Measurements from ENCODE around the gene GTF2H4.
A peak's percentile ranks its signal among the peaks of the same experiment; 100 is the strongest.

The GTF2H4 gene

DNA sequence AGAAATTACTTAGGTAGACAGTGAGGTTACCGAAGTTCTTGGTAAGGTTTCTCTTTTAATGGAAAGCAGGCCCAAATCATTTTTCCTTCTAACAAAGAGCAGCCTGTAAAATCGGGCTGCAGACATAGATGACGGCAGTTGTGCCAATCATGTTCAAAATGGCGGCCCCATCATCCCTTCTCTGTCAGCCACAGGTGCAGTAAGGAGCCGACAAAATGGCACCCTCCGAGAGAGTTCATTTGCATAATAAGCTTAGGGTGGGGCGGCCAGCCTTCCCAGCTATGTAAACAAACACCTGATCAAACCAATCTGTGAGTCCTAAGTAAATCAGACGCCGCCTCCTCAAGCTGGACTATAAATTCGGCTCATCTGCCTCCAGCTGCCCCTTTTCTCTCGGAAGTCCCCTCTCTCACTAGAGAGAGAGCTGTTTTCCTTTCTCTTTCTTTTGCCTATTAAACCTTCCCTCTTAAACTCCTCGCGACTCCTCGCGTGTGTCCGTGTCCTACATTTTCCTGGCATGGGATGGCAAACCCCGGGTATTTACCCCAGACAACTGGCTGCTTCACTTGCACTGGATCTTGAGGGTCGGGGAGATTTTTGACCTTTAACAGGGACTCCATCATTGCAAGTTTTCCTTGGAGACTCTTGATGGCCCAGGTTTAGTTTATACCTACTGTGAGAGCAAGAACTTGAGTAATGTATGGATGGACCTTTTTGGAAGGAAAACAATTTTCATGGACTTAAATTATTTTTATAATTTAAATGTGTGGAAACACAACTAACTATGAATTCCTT is 32.6 kb upstream of the GTF2H4 start:
- Histone ChIP-seq H3K4me1 (ENCODE audit: control insufficient read depth, insufficient read depth, low read length) (peaks cover 32% of the 10 kb centered on the region), H3K9me3 (ENCODE audit: control insufficient read depth, low read length) (peaks cover 30% of the 10 kb centered on the region), H3K36me3 (ENCODE audit: control insufficient read depth, insufficient read depth, low read length, severe bottlenecking) (no peaks in the 10 kb centered on the region), H3K27me3 (replicated peaks; ENCODE audit: control insufficient read depth, insufficient read depth, low read length) (no peaks in the 10 kb centered on the region), H3K4me3 (ENCODE audit: low read length) (no peak overlapping the region), H3K9ac (ENCODE audit: low read length) (no peak overlapping the region)
- no peak for DNase-seq (ENCODE audit: low read depth)

DNA sequence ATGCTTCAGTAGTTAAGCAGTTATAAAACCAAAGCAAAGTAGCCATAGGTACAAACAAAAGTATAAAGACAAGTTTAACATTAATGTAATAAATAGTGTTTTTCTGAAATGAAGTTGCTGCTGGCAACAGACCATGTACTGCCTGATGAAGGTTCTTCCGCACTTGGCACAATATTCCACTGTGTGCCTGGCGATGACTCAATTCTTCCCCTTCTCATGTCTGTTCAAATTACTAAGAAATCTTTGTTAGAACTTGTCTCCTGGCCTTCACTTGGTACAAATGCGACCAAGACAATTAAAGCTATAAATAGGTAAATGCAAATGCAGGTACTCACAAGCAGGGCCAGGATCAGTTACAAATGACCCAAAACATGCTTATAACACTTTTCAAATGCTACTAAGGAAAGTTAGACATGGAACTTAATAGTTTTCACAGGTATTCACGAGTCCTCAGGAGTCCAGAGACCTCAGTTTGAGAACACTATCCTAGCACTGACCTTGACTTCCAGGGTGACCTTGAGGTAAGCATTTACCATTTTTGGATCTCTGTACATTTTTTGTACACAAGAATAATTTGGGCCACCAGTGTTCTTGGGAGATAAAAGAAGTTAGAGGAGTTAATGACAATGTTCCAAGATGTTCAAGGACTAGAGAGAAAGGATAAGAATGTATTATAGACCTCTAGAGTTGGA is 31.8 kb upstream of the GTF2H4 start:
- Histone ChIP-seq H3K27me3 (replicated peaks; ENCODE audit: control insufficient read depth, insufficient read depth, low read length) (no peaks in the 10 kb centered on the region), H3K4me1 (ENCODE audit: control insufficient read depth, insufficient read depth, low read length) (peaks cover 32% of the 10 kb centered on the region), H3K9me3 (ENCODE audit: control insufficient read depth, low read length) (peaks cover 23% of the 10 kb centered on the region), H3K4me3 (ENCODE audit: low read length) (no peak overlapping the region), H3K9ac (ENCODE audit: low read length) (no peak overlapping the region), H3K36me3 (ENCODE audit: control insufficient read depth, insufficient read depth, low read length, severe bottlenecking) (no peaks in the 10 kb centered on the region)
- DNase-seq (ENCODE audit: low read depth): peak; percentile 67

DNA sequence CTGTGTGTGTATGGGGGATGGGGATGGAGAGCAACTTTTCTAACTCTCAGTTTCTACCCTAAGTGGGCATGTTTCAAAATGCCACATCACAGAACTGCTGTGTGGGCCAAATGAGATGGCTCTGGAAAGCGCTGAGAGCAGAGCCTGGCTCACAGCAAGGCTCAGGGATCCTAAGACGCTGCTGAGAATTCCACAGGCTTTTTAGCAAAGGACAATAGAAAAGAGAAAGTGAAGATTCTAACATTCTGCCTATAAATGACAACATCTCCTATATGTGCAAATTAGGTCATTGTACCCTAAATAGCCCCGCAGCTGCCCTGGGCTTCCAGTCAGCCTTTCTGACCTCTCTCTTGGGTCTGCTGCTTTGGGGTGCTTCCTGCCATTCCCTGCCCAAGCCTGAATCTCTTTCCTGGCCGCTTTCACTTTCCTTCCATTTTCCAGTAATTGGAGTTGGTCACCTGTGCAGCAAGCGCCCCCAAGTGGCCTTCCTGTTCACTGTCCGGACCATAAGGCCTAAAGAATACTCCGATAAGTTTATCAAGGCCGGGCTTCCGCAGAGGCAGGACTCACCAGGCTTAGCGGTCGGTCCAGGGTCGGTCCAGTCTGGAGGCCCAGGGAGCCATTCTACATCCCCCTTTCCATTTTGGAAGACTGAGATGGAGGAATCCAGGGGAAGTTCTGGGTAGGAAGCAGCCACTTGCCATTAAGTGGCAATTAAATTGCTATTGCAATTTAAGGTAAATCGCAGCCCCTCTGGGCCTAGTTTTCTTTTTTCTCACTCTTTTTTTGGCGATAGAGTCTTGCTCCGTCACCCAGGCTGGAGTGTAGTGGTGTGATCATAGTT is 30.4 kb upstream of the GTF2H4 start:
- Histone ChIP-seq H3K9ac (ENCODE audit: low read length) (peak overlapping the region; percentile 80), H3K27me3 (replicated peaks; ENCODE audit: control insufficient read depth, insufficient read depth, low read length) (no peaks in the 10 kb centered on the region), H3K36me3 (ENCODE audit: control insufficient read depth, insufficient read depth, low read length, severe bottlenecking) (no peaks in the 10 kb centered on the region), H3K9me3 (ENCODE audit: control insufficient read depth, low read length) (peaks cover 9% of the 10 kb centered on the region), H3K4me3 (ENCODE audit: low read length) (peak overlapping the region; percentile 71), H3K4me1 (ENCODE audit: control insufficient read depth, insufficient read depth, low read length) (peaks cover 35% of the 10 kb centered on the region)
- peak; percentile 97 for DNase-seq (ENCODE audit: low read depth)

DNA sequence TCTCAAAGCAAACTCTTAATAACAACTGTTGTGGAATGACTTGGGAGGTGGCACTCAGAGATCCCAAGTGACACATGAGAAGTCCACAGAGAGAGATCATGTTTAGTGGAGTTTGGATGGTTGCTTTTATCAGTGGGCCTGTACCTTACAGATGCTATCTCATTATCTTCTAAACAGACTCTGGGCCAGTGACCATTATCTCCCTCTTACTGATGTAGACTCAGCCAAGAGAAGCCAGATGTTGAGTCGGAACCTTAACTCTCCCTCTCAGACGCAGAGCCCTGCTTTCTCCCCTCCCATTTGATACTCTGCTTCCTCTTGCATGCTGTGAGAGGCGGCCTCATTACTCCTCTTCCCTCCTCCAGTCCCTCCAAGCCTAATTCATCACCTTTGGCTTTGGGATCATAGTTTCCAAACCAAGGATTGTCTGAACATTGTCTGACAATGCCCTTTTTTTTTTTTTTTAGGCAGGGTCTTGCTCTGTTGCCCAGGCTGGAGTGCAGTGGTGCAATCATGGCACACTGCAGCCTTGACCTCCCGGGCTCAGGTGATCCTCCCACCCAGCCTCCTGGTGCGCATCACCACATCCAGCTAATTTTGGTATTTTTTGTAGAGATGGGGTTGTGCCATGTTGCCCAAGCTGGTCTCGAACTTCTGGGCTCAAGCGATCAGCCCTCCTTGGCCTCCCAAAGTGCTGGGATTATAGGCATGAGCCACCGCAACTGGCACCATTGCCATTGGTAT is 28.2 kb upstream of the GTF2H4 start:
- no peaks in the 10 kb centered on the region for H3K27me3 ChIP-seq (replicated peaks; ENCODE audit: control insufficient read depth, insufficient read depth, low read length)
- H3K4me1 ChIP-seq (ENCODE audit: control insufficient read depth, insufficient read depth, low read length): peaks cover 46% of the 10 kb centered on the region
- no peak overlapping the region for H3K9ac ChIP-seq (ENCODE audit: low read length)
- DNase-seq (ENCODE audit: low read depth): no peak
- no peaks in the 10 kb centered on the region for H3K36me3 ChIP-seq (ENCODE audit: control insufficient read depth, insufficient read depth, low read length, severe bottlenecking)
- H3K9me3 ChIP-seq (ENCODE audit: control insufficient read depth, low read length): no peaks in the 10 kb centered on the region
- no peak overlapping the region for H3K4me3 ChIP-seq (ENCODE audit: low read length)

DNA sequence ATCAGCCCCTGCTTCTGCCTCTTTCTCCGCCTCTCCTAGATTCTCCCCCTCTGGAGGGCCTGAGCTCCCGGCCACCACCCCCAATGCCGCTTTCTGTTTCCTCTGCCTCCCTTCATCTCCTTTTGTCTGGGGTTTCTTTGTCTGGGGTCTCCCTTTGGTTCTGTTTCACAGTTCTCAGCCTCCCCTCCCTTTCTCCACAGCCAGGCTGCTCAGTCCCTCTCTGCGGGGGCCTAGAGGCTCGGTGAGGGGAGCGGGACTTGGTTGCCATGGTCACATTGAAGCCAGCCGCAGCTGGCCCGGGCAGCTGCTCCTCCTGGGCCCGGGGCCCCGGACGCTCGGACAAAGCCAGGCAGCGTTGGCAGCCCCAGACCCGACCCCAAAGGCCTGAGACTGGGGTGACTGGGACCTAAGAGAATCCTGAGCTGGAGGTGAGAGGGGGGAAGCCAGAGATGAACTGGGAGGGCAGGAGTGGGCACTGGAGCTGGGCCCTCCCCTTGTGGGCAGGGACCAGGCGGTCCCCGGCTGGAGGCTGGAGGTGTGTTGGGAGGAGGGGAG is 27.2 kb upstream of the GTF2H4 start:
- no peak overlapping the region for H3K9ac ChIP-seq (ENCODE audit: low read length)
- H3K4me1 ChIP-seq (ENCODE audit: control insufficient read depth, insufficient read depth, low read length): peaks cover 53% of the 10 kb centered on the region
- no peaks in the 10 kb centered on the region for H3K36me3 ChIP-seq (ENCODE audit: control insufficient read depth, insufficient read depth, low read length, severe bottlenecking)
- DNase-seq (ENCODE audit: low read depth): no peak
- no peaks in the 10 kb centered on the region for H3K9me3 ChIP-seq (ENCODE audit: control insufficient read depth, low read length)
- no peaks in the 10 kb centered on the region for H3K27me3 ChIP-seq (replicated peaks; ENCODE audit: control insufficient read depth, insufficient read depth, low read length)
- H3K4me3 ChIP-seq (ENCODE audit: low read length): no peak overlapping the region

DNA sequence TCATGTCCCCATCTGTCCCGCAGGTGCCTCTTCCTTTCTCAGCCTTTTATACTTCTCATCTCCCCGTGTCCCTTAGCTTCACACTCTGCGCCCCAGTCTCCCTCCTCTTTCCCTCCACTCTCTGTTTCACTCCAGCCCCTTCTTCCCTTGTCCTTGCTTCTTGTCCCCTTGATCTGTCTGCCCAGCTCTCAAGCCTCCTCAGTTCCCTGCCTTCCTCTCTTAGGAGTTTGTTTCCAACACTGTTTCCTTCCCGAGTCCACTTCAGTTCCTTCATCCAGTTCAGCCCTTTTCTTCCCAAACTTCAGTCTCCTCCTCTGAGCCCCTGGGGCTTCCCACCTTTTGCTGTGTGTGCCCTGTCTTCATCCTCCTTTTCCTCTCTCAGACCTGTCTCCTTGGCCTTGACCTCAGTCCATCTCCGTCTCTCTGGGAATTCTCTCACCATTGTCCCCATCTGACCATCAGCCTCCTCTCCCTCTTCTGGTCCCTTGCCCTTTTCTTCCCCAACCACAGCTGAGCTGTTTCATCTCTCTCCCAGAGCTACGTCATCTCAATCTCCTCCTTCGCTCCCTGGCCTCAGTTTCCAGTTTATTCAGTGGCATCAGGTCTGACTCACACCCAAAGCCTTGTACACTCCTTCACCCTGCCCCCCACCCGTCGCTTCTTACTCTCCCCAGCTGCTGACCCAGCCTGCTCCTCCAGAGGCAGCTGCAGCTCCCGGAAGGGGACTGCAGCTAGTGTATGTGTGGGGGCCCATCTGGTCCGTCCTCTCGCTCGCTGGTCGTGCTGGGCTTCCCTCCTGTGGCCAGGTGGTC is 26.4 kb upstream of the GTF2H4 start:
- peak; percentile 22 for DNase-seq (ENCODE audit: low read depth)
- no peaks in the 10 kb centered on the region for H3K36me3 ChIP-seq (ENCODE audit: control insufficient read depth, insufficient read depth, low read length, severe bottlenecking)
- peaks cover 53% of the 10 kb centered on the region for H3K4me1 ChIP-seq (ENCODE audit: control insufficient read depth, insufficient read depth, low read length)
- no peaks in the 10 kb centered on the region for H3K27me3 ChIP-seq (replicated peaks; ENCODE audit: control insufficient read depth, insufficient read depth, low read length)
- H3K4me3 ChIP-seq (ENCODE audit: low read length): no peak overlapping the region
- H3K9ac ChIP-seq (ENCODE audit: low read length): peak overlapping the region; percentile 23
- no peaks in the 10 kb centered on the region for H3K9me3 ChIP-seq (ENCODE audit: control insufficient read depth, low read length)

DNA sequence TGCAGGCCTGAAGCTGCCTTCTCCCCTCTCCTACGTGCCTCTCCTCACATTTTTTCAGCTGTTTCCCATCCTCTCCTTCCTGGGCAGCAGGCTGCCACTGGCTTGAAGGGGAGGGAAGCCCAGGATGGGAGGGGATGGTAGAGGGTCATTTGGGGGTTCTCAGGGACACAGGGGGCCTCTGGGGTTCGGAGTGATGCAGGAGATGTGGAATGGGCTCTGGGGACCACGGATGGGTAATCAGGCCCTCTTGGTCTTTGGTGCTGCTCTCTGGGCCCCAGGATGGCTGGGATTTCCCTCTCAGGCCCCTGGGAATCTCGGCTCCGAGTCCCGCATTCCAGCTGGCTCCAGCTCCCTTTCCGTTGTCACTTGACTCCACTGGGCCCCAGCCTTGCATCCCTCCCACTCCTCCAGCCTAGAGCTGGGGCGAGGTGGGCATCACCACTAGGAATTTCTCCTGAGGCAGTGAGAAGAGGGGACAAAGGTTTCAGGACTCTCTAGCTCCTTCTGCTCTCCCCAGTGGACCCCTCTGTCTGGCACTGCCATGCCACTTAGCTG is 25.7 kb upstream of the GTF2H4 start:
- Histone ChIP-seq H3K4me3 (ENCODE audit: low read length) (no peak overlapping the region), H3K36me3 (ENCODE audit: control insufficient read depth, insufficient read depth, low read length, severe bottlenecking) (no peaks in the 10 kb centered on the region), H3K9ac (ENCODE audit: low read length) (peak overlapping the region; percentile 23), H3K27me3 (replicated peaks; ENCODE audit: control insufficient read depth, insufficient read depth, low read length) (no peaks in the 10 kb centered on the region), H3K9me3 (ENCODE audit: control insufficient read depth, low read length) (no peaks in the 10 kb centered on the region), H3K4me1 (ENCODE audit: control insufficient read depth, insufficient read depth, low read length) (peaks cover 49% of the 10 kb centered on the region)
- peak; percentile 63 for DNase-seq (ENCODE audit: low read depth)

DNA sequence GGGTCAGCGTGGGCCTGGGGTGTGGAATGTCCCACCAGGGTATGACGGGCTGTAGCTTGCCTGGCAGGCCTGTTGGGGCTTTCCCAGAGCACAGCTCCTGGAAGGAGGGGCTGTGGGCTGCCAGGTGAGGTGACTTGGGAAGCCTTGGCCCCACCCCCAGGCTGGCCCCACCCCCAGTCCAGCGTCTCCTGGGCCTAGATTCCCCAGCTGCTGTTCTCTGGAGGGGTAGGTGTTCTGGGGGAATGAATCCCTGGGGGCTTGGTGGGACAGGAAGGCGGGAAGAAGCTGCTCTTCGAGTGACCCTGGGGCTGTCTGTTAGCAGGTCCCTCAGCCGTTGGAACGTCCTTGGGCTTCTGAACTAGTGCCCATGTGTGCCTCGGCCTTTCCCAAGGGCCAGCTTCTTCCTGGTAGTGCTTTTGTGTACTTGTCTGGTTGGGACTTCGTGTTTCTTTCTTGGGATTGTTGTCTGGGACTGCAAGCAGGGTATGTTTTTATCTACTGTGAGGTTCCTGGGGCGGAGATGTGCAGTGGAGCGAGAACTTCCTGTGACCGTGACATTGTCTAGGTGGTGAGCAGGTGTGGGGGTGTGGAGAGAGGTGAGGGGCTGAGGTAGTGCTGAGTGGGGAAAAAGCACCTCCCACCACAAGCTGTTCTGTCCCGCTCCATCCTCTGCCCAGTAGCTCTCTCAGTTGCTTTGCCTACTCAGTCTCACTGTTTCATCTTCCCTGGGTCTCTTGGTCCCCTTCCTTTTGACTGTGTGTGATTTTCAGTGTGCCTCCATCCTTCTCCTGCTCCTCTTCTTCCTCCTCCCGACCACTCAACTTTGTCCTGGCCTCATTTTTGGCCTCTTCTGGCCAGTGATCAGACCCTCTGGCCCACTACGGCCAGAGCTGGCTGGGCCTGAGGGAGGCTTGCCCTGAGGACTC is 25.0 kb upstream of the GTF2H4 start:
- Histone ChIP-seq H3K27me3 (replicated peaks; ENCODE audit: control insufficient read depth, insufficient read depth, low read length) (no peaks in the 10 kb centered on the region), H3K4me3 (ENCODE audit: low read length) (peak overlapping the region; percentile 31), H3K36me3 (ENCODE audit: control insufficient read depth, insufficient read depth, low read length, severe bottlenecking) (no peaks in the 10 kb centered on the region), H3K9ac (ENCODE audit: low read length) (peak overlapping the region; percentile 42), H3K4me1 (ENCODE audit: control insufficient read depth, insufficient read depth, low read length) (peaks cover 49% of the 10 kb centered on the region), H3K9me3 (ENCODE audit: control insufficient read depth, low read length) (no peaks in the 10 kb centered on the region)
- DNase-seq (ENCODE audit: low read depth): peak; percentile 17

Data from adipocyte (in vitro differentiated cells).